ENCODE data around the gene BICDL2. TPM values are rescaled to one million over a fixed set of nuclear protein-coding genes. Genes with fewer than 3 reads are reported as not detected.

BICDL2 gene
- total RNA-seq, 1 donor from 2014 or later, result 5.1 TPM

DNA sequence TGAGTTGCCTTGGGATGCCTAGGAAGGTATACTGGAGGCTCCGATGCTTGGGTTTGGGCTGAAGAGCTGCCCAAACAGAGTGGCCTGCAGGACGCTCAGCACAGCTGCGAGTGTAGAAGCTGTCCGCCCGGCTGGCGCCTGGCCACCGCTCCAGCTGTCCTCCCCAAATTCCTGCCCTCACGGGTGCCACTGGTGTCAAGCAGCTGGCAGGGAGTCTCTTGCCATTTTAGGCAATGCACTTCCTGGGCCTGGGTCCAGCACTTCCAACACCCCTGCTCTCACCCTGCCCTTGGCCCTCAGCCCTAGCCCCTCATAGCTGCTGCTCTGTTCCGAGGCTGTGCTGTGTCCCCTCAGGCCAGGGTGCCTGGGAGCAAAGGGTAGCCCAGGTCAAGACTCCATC is 51.3 kb downstream of the BICDL2 start:
- H3K27me3 Mint-ChIP-seq (ENCODE audit: low read depth), result peaks cover 2% of the 10 kb centered on the region
- no peaks in the 10 kb centered on the region for H3K9me3 Mint-ChIP-seq
- H3K36me3 Mint-ChIP-seq, result no peaks in the 10 kb centered on the region
- H3K27ac Mint-ChIP-seq, result no peak overlapping the region
- DNase-seq (ENCODE audit: low spot score in 2 of 2, unreplicated experiment in 2 of 2), result no peak
- TF ChIP-seq, protein P1, sequence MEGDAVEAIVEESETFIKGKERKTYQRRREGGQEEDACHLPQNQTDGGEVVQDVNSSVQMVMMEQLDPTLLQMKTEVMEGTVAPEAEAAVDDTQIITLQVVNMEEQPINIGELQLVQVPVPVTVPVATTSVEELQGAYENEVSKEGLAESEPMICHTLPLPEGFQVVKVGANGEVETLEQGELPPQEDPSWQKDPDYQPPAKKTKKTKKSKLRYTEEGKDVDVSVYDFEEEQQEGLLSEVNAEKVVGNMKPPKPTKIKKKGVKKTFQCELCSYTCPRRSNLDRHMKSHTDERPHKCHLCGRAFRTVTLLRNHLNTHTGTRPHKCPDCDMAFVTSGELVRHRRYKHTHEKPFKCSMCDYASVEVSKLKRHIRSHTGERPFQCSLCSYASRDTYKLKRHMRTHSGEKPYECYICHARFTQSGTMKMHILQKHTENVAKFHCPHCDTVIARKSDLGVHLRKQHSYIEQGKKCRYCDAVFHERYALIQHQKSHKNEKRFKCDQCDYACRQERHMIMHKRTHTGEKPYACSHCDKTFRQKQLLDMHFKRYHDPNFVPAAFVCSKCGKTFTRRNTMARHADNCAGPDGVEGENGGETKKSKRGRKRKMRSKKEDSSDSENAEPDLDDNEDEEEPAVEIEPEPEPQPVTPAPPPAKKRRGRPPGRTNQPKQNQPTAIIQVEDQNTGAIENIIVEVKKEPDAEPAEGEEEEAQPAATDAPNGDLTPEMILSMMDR (IDR thresholded peaks at IDR 0.05; ENCODE audit: unreplicated experiment), result no peak
- H3K4me1 Mint-ChIP-seq, result peaks cover 46% of the 10 kb centered on the region
- no peak overlapping the region for H3K4me3 Mint-ChIP-seq

DNA sequence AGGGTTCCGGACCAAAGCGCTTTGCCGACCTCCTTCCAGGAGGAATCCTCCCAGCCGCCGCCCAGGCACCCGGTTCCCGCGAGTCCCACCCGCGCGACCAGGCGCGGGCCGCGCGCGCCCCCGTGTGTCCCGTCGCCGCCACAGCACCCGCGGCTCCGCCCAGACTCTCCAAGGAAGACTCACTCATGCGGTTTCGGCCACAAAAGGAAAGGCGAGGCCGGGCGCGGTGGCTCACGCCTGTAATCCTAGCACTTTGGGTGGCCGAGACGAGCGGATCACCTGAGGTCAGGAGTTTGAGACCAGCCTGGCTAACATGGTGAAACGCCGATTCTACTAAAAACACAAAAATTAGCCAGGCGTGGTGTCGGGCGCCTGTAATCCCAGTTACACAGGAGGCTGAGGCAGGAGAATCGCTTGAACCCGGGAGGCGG is 53.0 kb downstream of the BICDL2 start:
- peak; percentile 74 to 84 for DNase-seq (ENCODE audit: low spot score in 2 of 2, unreplicated experiment in 2 of 2)
- Mint-ChIP-seq H3K4me1 (peaks cover 32% of the 10 kb centered on the region), H3K27ac (no peak overlapping the region), H3K4me3 (peak overlapping the region; percentile 38), H3K27me3 (ENCODE audit: low read depth) (peaks cover 2% of the 10 kb centered on the region), H3K9me3 (no peaks in the 10 kb centered on the region), H3K36me3 (no peaks in the 10 kb centered on the region)
- TF ChIP-seq, protein P1 (IDR thresholded peaks at IDR 0.05; ENCODE audit: unreplicated experiment), result peak; percentile 93

DNA sequence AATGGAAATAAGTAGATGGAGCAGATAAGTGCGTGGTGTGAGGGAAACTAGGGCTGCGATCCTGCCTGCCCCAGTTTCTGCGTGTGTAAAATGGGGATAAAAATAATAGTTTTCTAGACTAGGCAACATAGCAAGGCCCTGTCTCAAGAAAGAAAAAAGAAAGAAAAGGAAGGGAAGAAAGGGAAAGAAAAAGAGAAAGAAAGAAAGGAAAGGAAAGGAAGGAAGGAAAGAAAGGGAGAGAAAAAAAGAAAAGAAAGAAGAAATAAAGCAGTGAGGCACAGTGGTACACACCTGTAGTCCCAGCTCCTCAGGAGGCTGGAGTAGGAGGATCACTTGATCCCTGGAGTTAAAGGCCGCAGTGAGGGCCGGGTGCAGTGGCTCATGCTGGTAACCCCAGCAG is 54.3 kb downstream of the BICDL2 start:
- H3K9me3 Mint-ChIP-seq, result no peaks in the 10 kb centered on the region
- H3K27ac Mint-ChIP-seq, result peak overlapping the region; percentile 67
- H3K4me3 Mint-ChIP-seq, result peak overlapping the region; percentile 75
- no peak for DNase-seq (ENCODE audit: low spot score in 2 of 2, unreplicated experiment in 2 of 2)
- TF ChIP-seq, protein P1 (IDR thresholded peaks at IDR 0.05; ENCODE audit: unreplicated experiment), result no peak
- H3K4me1 Mint-ChIP-seq, result peaks cover 23% of the 10 kb centered on the region
- H3K27me3 Mint-ChIP-seq (ENCODE audit: low read depth), result peaks cover 2% of the 10 kb centered on the region
- H3K36me3 Mint-ChIP-seq, result no peaks in the 10 kb centered on the region

DNA sequence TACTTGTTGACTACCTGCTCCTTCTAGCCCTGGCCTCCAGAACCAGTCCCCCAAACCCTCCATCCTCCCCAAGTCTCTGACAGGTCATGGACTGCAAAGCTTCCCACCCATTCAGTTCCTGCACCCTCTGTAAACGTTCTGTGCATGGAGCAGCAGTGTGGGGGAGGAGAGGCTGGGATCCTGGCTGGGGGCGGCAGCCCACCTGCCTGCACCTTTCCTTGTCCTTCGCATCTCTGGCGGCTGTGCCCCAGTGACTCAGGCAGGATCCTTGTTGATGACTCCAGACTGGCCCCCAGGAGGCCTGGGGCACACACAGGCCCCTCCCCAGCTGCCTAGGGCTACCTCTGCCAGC is 54.9 kb downstream of the BICDL2 start:
- DNase-seq (ENCODE audit: low spot score in 2 of 2, unreplicated experiment in 2 of 2), result no peak
- peak overlapping the region; percentile 75 for H3K4me3 Mint-ChIP-seq
- H3K4me1 Mint-ChIP-seq, result peaks cover 23% of the 10 kb centered on the region
- TF ChIP-seq, protein P1 (IDR thresholded peaks at IDR 0.05; ENCODE audit: unreplicated experiment), result no peak
- H3K36me3 Mint-ChIP-seq, result no peaks in the 10 kb centered on the region
- H3K27ac Mint-ChIP-seq, result peak overlapping the region; percentile 87
- no peaks in the 10 kb centered on the region for H3K9me3 Mint-ChIP-seq
- peaks cover 2% of the 10 kb centered on the region for H3K27me3 Mint-ChIP-seq (ENCODE audit: low read depth)

DNA sequence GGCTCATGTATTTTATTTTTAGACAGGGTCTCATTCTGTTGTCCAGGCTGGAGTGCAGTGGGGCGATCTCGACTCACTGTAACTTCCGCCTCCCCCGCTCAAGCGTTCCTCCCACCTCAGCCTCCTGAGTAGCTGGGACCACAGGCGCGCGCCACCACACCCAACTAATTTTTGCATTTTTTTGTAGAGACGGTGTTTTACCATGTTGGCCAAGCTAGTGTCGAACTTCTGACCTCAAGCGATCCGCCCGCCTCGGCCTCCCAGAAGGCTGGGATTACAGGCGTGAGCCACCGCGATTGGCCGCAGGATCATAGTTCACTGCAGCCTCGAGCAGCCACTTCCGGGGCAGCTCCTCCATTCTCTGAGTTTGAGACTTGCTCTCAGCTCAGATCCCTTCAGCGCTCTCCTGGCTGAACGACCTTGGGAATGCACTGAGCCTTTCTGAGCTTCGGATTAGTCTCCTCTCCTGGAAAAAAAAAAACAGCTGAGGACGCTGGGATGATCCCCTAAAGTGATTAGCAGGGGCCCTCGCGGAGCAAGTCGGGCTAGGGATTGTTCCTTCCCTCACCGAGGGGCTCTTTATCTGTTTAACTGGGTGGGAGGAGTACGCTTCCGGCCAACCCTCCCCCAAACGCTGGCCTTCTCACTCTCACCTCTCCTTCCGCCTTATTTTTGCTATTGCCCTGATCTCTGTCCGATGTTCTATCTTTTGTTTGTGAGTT is 55.4 kb downstream of the BICDL2 start:
- no peak for DNase-seq (ENCODE audit: low spot score in 2 of 2, unreplicated experiment in 2 of 2)
- H3K27me3 Mint-ChIP-seq (ENCODE audit: low read depth), result peaks cover 2% of the 10 kb centered on the region
- H3K4me3 Mint-ChIP-seq, result peak overlapping the region; percentile 75
- H3K9me3 Mint-ChIP-seq, result no peaks in the 10 kb centered on the region
- H3K27ac Mint-ChIP-seq, result peak overlapping the region; percentile 87
- TF ChIP-seq, protein P1 (IDR thresholded peaks at IDR 0.05; ENCODE audit: unreplicated experiment), result no peak
- H3K4me1 Mint-ChIP-seq, result peaks cover 20% of the 10 kb centered on the region
- H3K36me3 Mint-ChIP-seq, result no peaks in the 10 kb centered on the region

All from mesothelial cell of epicardium (in vitro differentiated cells).